GM21529 (cell line): ENCODE data around the gene GUK1.

Experiments used
- ATAC-seq: cut with Tn5 transposase; IDR thresholded peaks from one replicate; pipeline ENCODE4 v1.9.1; 2021; ENCODE audit not compliant: unreplicated experiment

GUK1 gene

DNA sequence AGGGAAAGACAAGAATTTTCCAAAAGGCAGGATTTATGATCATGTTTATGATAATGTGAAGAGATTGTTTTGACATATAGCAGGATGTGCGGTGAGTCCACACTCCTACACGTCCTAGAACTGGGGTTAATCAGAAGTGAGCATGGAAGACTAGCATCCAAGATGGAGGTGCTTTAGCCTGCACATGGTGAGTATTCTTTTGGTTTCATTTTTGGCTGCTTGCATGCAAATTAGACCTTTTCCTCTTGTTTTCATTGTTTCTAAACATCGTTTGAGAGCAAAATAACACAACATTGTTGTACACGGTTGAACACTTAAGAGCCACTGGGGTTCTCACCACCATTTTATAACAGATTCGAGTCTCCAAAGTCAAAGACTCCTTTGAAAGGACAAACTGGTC lies 14.9 kb upstream of the GUK1 start:
- no peak for ATAC-seq

DNA sequence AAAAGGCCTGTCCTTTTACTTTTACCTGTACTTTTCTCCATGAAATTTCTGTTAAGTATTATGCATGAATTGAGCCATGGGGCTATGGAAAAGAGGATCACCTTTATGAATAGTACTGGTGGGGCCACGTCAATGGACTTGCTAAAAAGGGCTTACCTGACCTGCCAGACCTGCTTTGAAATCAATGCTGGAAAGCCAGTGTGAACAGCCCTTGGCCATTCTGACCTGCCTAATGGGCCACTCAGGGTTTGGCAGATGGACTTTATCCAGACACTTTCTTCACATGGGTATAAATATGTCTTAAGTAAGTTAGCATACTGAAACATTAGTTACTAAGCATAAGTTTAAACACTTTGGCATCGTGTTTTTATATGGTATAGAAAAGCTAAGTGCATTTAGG lies 8.3 kb upstream of the GUK1 start:
- no peak for ATAC-seq

DNA sequence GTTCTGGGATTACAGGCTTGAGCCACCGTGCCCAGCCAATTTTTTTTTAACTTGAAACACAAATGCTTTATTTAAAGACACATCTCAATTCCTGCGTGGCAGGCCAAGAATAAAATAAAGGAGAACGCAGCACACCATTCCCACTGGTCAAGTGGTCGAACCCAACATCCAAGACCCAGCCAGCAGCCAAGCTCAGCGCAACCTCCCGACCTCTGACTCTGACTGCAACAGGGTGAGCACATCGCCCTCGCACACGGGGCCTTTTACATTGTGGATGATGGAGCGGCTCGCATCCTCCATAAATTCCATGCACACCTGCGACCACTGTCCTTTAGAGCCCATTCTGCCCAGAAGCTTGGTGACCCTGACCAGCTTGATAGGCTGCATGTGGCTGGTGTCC lies 5.5 kb upstream of the GUK1 start:
- no peak for ATAC-seq

DNA sequence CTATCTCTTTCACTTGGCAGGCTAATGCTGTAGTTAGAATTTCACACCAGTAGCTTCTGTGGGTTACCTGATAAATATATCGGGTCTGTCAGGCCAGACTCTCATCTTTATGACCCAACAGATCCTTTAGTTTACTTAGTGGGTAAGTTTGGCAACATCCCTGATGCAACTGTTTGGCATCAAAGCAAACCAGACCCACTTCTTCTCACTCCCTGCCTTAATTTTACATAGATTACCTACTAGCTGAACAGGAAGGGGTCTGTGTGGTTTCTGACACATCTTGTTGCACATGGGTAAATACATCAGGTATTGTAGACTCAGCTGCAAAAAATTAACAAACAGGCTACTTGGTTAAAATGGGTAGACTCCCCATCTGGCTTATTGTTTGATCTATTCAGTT lies 3.2 kb upstream of the GUK1 start:
- no peak for ATAC-seq

DNA sequence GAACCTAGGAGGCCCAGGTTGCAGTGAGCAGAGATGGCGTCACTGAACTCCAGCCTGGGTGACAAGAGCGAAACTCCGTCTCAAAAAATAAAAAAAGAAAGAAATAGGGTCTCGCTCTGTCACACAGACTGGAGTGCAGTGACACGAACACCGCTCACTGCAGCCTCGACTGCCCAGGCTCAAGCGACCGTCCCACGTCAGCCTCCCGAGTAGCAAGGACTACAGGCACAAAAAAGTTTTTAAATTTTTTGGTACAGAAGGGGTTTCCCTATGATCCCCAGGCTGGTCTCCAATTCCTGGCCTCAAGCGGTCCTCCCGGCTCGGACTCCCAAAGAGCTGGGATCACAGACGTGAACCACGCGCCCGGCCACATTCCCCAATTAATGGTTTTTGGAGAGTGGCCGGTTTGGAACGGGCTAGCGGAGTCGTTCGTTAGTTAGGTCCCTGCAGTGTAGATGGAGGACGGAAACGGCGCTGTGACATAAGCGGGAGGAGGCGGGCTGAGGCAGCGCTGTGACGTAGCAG lies 611 bp upstream of the GUK1 start:
- no peak for ATAC-seq

DNA sequence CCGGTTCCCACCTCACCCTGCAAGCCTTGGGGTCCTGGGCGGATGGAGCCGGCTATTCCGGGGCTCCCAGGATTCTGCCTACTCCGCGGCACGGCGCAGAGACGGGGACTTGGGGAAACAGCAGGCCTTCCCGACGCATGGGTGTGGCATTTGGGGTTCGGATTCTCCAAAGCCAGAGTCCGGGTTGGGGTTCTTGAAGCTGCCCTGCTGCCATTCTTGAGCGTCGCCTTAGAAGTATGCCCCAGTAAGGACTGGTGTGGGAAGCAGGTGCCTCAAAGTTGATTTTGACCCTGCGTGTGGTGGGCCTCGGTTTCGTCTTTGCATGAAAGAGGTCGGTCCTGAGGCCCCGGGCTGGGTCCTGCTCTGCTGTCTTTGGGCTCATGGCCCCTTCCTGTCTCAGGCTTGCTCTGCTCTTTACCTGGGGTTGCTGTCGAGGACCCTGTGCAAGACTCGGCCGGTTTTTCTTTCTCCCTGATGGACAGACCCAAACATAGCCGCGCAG lies 696 bp downstream of the GUK1 start:
- ATAC-seq = no peak

DNA sequence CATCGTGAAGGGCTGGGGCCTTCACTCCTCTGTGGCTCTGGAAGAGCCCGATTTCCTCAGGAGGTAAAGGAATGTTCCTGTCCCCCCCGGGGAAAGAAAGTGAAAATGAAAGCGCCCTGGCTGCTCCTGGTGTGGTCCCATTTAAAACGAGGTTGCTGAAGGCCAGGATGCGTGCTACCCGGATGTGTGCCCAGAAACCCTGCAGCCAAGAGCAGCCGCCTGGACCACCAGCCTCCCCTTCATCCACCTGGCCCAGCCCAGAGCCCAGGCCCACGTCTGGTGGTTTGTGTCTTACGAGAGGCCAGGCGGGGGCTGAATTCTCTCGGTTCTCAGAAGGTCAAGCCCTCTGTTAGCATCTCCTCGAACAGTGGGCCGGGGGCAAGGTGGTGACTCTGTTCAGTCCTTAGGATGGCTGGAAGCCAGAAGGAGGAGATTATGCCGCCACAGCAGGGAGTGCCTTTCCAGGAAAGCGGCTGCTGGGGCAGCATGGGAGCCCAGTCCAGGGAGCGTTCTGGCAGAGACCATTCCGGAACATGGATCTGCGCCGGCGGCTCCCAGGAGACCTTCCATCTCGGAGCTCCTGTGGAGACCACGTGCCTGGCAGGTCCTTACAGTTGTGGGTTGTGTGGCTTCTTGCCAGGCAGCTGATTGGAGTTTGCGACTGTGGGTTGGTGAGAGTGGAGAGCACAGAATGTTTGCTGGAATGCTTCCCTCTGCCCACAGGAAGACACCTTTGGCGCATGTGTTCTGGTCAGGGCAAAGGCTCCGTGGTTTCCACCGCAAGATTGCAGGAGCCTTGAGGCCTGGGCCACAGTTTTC lies 1.4 kb downstream of the GUK1 start:
- no peak for ATAC-seq

DNA sequence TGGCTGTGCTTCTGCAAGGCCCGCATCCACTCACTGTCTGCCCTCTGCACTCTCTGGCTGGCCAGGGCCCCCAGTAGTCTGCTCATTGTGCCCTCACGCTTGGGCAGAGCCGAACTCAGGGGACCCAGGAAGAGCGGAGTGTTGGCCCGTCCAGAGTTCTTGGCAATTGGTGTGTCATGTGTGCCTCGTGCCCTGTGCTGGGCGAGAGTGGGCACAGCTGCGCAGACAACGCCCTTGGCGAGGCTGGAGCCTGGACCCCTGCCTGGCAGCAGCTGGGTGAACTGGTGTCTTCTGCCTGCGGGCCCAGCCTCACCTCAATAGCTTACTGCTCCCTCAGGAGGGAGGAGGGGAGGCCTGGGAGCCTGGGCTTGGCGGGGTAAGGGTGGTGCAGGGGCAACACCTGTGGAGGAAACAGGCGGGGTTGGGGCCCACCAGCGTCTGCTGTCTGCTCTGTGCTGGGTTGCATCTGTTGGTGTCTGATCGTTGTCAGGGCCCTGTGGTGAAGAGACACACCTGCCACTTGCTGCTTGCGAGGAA lies 2.1 kb downstream of the GUK1 start:
- no peak for ATAC-seq

DNA sequence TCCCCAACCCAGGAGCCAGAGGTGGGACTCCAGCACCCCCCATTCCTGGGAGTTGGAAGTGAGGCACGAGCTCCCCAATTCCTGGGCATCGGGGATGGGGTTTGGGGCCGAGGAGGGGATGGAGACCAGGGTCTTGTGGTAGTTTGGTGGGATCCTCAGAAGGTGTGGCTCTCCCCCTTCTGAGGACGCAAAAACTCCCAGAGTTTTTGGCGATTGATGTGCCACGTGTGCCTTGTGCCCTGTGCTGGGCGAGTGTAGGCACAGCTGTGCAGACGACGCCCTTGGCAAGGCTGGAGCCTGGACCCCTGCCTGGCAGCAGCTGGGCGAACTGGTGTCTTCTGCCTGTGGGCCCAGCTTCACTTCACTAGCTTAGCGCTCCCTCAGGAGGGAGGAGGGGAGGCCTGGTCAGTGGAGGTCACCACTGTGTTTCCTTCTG lies 2.6 kb downstream of the GUK1 start:
- no peak for ATAC-seq

DNA sequence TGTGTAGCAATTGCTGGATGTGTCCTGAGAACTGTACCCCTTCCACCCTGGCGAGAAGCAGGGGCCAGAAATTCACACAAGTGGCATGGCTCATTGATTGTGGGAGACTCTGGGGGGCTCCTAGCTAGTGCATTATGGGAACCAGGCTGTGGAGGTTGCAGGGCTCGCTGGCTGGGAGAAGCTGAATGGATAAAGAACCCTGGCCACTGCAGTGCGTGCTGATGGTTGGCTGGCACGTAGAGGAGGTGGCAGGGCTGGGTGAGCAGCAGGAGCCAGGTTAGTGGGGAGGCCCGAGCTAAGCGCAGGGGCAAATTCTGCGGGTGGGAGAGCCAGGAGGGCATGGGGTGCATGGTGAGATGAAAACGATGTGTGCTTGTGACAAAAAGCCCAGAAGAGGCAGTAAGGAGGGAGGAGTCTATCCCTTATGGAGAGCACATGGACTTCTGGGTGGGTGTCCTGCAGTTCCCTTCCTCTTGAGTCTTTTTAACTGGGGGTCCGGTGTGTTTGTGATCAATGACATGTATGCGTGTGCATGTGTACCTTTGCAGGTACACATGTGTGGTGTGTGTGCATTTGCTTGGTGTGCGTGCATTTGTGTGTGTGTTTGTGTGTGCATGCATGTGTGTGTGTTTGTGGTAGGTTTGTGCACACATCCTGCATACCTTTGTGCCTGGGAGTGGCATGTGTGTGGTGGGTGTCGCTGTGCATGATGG lies 3.6 kb downstream of the GUK1 start:
- no peak for ATAC-seq

DNA sequence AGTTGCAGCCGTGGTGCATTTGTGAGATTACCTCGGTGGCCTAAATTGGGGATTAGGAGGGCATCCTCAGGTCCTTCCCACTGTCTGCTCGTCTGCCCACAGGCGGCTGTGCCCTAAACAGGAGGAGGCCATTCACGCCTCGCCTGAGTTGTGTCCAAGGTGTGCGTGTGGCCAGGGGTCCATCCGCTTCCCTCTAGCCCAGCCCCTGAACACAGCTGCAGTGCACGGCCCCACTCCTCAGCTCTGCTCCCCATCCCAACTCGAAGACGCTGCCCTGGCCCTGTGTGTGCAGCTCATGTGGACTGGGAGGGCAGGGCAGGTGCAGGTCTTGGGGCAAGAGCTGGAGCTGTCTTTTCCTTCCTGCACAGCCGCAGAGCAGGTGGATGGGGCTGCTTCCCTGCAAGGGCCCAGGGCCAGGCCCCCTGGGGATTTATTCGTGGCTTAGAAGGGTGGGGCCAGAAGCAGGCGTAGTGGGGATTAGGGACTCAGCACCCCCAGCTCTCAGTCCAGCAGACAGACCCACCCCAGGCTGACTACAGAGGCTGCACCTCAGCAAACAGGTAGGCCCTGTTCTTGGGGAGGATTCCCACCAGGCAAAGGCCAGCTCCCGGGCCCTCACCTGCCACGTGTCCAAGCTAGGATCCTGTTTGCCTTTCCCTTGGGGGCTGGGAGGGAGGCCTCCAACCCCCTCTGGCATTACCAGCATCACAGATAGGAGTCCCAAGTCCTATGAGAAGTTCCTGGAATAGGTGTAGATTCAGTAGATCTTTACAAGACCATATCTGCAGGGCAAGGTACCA lies 4.3 kb downstream of the GUK1 start:
- no peak for ATAC-seq

DNA sequence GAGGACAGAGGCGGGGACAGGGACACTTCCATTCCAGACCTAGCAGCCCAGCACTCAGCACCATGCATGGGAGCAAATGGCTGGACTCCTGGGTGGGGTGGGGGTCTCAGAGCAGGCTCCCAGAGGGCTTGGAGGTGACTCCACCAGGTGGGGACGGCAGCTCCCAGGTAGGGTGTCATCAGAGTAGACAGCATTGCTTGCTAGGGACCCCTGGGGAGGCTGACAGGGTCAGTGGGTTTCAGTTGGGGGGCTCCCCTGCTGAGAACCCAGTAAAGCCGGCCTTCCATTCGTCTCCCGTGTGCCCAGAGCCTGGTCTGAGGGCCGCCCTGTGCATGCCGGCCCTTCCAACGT lies 4.9 kb downstream of the GUK1 start:
- no peak for ATAC-seq

DNA sequence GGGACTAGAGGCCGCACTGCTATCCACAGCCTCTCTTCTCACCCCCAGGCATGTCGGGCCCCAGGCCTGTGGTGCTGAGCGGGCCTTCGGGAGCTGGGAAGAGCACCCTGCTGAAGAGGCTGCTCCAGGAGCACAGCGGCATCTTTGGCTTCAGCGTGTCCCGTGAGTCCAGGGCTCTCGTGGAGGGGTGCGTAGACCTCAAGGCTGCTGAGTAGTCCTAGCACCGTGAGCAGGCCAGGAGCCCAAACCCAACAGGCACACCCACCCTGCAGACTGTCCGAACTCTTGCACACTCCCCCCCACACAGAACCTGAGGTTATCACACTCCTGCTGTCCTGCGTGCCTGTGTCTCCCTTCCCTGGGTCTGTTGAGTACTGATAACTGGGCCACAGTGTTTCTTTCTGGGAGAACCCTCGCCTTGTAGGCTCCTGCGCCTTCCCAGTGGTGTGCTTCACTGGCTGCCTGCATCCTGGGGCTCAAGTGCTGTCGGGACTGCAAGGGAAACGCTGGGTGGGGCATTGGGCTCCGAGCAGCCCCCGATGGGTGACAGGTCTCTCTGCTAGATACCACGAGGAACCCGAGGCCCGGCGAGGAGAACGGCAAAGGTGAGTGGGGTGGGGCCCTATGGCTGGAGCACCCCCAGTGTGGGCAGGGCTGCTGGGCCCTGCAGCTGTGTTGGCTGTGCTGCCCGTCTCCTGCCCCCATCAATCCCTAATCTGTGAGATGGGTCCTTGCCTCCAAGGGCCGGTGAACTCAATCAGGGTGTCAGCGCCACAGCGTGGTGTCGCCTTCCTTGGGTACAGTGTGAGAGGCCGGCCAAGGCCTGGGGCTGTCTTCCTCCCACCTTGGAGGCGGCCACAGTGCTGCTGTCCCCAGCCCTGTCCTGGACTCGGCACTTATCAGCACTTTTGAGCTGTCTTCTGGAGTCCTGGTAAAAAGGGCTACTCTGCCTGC lies 5.7 kb downstream of the GUK1 start:
- ATAC-seq = no peak

DNA sequence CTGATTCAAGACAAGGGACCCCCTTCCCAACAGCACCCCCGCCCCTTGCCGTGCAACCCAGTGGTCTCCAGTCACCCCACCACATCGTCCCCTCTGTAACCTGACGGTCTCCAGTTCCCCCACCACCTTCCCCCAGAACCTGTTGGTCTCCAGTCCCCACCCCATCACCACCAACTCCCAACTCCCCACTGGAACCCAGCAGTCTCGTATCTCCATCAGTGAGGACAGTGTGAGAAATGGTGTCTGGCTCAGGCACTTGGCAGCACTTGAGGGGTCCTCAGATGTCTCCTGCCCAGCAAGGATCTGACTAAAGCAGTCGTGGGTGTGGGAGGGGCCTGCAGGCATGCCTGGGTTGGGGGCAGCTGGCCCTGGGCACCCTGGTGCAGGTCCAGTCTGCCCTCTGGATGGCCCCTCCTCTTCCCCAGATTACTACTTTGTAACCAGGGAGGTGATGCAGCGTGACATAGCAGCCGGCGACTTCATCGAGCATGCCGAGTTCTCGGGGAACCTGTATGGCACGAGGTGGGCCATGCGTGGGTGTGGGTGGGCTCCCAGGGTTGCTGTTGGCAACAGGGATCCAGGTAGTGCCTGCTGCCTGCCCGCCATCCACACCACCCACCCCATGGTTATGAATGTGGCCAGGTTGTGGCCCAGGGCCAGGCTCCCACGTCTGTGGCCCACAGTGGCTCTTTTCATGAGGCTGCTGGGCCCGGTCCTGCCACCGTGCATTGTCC lies 6.5 kb downstream of the GUK1 start:
- ATAC-seq = no peak

DNA sequence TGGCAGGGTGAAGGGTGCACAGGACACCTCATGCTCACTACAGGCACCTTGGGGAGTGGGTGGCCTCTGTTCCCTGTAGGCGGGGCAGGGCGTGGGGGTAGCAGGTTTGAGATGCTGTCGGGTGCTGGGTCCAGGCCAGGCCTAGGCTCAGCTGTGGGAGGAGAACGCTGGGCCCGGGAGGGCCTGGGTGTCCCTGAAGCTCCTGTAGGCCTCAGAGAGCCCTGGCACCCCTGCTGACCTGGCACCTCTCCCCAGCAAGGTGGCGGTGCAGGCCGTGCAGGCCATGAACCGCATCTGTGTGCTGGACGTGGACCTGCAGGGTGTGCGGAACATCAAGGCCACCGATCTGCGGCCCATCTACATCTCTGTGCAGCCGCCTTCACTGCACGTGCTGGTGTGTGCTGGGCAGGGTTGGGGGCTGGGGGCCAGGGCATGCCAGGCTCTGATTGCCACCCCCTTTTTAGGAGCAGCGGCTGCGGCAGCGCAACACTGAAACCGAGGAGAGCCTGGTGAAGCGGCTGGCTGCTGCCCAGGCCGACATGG lies 7.1 kb downstream of the GUK1 start:
- ATAC-seq = no peak

DNA sequence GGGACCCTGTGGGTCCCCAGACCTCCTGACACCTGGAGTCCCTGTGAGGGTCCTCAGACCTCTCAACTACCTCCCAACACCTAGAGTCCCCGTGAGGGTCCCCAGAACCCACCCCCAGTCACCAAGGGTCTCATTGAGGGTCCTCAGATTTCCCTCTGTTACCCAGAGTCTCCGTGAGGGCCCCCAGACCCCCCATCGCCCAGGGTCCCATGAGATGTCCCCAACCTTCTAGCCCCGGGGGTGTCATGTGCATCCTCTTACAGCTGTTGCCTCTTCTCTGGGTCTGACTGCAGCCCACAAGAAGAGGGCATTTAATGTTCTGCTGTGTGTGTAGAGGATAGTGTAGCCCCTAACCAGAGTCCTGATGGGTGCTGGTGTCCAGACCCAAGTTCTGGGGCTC lies 7.7 kb downstream of the GUK1 start:
- no peak for ATAC-seq

DNA sequence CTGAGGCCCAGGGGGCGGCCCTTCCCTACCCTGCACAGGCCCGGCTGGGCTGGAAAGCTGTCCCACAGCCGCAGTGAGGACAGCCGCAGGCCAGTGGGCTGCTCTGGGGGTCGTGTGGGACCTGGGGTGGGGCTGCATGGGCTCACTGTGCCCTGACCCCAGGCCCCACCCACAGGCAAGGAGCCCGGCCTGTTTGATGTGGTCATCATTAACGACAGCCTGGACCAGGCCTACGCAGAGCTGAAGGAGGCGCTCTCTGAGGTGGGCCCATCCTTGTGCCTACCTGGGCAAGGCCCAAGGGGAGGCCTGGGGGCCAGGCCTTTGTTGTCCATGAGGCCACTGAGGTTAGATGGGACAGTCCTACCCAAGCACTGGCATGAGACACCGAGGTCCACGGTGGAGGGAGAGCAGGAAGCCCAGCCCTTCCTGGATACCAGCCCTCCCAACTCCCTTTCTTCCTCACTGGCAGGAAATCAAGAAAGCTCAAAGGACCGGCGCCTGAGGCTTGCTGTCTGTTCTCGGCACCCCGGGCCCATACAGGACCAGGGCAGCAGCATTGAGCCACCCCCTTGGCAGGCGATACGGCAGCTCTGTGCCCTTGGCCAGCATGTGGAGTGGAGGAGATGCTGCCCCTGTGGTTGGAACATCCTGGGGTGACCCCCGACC lies 8.2 kb downstream of the GUK1 start:
- no peak for ATAC-seq

DNA sequence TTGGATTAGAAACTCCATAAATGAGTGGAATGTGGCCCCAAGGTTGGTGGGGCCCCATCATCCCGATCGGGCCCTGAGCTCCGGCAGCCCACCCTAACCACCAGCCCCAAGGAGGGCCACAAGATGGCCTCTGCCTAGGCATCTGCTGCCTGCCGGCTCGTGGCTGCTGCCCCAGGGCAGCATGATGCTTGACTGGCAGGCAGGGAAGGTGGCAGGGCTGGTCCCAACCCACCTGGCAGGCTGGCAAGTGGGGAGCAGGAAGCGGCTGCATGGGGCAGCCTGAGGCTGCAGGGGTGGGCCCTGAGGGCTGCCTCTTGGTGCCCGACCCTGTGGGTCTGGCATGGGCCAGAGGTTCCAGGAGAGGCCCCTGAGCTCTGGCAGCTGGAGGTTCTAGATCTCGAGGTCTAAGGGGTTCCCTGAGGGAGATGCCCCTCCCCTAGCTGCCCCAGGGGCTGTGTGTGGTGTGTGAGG lies 8.9 kb downstream of the GUK1 start:
- ATAC-seq = no peak
